GM19099 (cell line): ENCODE measurements around the gene SPAG4.

Experiments
- POLR2A ChIP-seq: IDR thresholded peaks from 3 replicates; pipeline ENCODE4 v1.6.1; 2011; ENCODE audit warnings: low read depth; ENCODE audit not compliant: insufficient read length; ENCODE audit errors: extremely low read depth

The SPAG4 gene

DNA sequence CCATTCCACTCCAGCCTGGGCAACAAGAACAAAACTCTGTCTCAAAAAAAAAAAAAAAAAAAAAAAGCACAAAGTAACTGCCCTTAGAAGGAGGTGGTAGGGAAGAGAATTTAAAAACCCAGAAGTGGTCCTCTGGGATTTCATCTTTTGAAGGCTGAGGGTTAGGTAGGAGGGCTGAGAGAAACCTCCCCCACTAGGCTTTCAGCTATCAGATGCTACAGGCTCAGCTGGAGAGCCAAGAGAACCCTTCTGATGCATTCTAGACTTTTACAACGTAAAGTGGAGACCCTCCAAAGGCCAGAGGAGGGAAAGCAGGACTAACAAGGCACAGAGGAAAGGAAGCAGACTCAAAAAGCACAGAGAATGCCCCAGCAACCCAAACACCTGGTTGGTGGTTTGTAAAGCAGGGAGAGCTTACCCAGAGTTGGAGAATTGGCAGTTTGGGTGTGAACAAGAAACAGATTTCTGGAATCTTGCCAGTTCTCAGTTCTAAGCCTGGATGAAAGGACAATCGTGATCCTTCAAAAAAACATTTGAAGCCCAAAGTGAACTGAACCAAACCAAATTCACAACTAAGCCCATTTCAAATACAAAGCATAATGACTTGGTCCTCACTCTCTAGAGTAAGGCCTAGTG lies 23.2 kb upstream of the SPAG4 start:
- TF ChIP-seq POLR2A, result no peak

DNA sequence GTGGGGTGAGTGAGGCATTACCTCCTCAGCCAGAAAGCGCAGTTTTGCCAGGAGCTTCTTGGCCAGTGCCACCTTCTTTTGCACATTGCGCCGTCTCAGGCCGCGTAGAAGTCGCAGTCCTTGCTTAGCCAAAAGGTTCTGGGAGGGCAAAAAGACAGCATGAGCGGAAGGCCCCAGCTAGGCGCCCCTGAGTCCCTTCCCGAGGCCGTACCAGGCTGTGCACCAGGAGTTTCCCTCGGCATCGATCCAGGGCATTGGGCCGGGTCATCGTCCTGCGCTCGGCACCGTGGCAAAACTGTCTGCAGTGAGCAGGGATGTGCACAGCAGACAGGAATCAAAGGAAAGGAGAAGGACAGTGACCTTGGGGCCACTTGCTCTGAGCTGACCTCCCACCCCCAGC lies 20.2 kb upstream of the SPAG4 start:
- no peak for TF ChIP-seq POLR2A

DNA sequence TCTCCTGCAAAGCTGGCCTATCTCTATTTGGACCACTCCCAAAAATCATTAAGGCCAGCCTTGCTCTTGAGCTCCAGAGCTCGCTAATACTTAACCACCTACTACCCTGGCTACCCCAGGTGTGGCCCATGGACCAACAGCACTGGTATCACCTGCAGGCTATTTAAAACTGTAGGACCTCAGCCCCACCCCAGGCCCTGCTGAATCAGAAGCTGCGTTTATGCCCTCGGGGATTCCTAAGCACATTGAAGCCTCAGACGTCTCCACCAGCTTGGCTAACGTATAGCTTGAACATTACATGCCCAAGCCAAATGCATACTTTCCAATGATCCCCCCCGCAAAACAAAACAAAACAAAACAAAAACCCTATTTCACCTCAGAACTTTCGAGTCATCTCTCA lies 19.7 kb upstream of the SPAG4 start:
- no peak for TF ChIP-seq POLR2A

DNA sequence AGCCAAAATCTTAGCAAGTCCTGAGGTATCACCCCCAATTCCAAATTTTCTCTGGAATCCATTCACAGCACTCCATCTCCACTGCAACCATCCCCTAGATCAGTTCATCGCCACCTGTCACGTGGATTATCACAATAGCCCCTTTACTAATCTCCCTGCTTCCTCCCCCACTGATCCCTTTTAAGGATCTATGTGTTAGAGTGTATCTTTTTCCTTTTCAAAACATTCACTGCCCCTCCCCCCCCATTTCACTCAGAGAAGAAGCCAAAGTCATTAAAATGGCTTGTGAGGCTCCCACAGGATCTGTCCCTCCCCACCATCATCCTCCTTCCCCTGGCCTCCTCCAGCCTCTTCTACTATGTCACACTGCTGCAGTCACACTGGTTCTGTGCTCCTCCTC lies 18.4 kb upstream of the SPAG4 start:
- TF ChIP-seq POLR2A, result no peak

DNA sequence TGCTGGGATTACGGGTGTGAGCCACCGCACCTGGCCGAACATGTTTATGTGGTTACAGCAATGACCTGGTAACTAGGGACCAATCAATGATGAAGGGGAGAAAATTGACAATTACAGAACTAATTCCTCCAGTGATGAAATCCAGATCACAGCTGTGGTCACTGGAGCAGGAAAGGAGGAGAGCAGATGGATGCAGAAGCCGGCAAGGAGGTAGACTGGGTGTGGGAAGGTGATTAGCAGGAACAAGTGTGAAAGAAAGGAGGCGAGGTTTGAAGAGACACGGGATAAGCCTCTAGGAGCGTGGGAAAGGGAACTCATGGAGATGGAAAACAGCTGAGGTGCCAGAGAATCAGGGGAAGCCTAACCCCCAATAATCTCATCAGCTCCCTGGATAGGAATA lies 17.2 kb upstream of the SPAG4 start:
- no peak for TF ChIP-seq POLR2A

DNA sequence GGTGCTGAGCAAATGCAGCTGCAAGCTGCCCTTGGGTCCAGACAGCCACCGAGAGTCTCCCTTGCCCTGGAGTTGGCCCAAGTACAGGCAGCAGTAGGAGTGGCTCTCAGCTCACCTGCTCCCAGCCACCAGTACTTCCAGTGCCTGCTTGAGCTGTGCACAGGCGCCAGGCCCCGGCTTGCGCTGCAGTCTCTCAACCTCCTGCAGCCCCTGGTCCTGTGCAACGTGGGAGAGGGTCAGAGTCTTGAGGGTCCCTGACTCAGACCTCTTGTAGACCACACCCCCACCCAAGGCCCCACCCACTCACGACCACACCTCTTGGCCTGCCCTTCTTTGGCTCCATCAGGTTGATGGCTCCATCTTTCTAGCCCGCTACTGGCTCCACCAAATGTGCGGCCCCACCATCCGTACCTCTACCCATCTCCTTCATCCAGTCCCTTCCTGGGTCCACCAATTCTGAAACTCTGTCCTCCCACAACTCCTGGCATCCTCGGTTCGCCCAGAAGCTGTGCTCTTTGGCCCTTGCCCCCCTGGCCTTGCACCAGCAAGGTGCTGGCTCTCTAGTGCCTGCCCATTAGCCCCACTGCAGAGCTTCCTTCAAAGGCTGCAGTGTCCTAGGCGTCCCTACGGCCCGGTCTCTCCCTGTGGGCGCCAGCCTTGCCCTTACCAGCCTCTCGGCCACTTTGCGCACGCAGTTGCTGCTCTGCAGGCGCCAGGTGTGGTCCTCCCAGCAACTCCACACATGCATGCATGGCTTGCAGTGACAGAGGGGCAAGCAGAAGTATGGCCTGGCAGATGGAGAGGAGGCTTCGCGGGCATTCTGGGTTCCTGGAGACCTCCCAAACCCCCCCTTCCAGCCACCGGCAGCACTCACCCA lies 16.5 kb upstream of the SPAG4 start:
- no peak for TF ChIP-seq POLR2A

DNA sequence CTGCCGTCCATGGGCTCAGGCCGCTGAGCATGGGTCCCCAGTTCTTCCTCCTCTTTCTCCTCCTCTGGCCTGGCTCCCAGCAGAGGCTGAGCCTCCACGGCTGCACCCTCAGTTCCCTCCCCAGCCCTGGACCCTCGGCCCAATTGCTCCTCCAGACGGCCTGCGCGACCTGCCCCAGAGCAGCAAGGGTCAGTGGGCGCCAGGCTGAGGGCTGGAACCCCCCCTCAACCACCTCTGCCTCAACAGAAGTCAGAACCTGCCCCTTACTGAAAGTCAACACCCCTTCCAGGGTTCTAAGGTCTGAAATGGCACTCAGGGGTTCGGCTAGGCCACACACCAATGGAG lies 15.9 kb upstream of the SPAG4 start:
- TF ChIP-seq POLR2A, result no peak

DNA sequence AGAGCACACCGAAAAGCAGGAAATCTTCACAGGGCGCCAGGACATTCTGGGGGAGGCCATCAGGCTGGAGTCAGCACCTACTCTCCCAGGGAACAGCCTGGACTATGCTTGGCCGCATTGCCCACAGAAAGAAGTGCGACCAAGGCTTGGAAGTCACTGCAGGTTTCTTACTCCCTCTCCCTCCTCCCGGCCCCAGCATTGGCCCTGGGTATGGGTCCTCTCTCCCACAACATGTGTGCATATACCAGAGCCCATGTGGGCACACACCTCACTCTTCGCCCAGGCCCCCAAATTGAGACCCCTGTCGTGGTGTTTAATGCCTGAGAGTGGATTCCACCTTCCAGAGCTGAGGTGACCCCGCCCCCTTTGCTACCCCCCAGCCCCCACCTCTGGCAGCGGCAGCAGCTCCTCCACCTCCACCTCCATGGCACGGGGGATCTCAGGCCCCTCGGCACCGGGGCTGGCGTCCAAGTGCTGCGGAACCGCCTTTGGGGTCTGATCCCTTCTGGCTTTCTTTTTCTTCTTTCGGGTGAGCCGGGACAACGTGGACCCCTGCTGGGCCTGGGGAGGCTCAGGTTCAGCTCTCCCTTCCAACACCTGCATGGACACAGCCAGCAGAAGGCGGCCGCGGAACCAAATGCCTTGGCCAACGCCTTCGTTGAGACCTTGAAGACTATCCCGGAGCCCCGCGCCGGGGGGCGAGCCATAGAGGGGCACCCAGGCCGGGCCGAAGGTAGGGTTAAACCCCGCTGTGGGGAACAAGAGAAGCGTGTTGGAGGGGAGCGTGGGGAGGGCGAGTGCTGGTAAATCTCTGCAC lies 15.2 kb upstream of the SPAG4 start:
- TF ChIP-seq POLR2A, result no peak

DNA sequence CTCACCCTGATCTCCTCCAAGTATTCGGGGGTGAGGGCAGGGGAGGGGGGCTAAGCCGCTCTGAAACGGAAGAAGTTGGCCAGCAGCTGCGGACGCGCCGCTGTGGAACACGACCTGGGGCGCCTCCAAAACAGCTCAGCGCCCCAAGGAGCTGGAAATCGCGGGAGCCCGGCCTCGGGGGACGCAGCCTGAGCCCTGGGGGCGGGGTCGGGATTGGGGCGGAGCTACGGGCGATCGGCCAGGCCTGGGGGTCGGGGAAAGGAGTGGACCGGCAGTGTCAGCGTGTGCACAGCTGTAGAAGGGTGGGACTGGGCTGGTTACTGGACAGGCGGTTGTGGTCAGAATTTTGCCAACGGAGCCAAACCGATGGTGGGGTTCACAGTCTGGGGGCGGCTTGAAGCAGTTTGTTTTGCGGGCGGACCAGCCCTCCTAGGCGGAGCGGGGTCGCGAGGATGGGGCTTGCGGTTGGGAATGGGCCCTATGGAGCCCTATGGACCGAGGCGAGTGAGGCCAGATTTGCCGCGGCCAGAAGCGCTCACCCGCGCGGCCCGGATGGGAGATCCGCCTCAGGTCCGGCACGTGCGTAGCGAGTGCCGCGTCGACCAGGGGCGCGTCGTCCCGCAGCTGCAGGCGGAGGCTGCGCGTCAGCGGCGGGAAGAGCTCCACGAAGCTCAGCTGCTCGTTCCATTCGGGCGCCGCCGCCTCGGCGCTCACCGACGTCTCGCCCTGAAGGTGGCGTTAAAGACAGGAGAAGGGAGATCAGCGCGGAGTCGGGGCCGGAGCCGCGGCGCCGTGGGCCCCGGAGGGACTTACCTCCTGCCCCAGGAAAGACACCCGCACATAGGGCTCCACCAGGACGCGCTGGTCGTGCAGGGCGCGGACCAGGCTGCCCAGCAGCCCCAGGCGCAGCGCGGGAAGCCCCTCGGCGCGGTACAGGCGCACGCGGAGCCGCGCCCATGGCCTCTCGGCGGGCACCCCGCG lies 14.3 kb upstream of the SPAG4 start:
- TF ChIP-seq POLR2A, result no peak

DNA sequence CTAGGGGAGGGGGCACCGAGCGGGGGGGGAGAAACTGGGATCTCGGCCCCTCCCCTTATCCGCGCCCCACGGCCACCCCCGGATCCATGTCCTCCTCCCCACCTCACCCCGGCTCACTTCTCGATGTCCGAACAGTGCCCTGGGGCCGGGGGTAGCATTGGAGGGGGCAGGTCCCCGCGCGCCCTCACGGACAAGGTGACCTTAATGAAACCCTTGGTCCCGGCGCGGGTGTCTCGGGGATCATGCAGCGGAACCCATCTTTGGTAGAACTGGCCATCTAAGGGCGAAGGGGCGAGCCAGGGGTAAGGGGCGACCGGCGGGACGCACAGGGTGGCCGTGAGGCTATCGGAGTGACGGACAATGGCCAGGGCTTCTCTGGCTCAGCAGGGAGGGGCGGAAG lies 13.6 kb upstream of the SPAG4 start:
- no peak for TF ChIP-seq POLR2A

DNA sequence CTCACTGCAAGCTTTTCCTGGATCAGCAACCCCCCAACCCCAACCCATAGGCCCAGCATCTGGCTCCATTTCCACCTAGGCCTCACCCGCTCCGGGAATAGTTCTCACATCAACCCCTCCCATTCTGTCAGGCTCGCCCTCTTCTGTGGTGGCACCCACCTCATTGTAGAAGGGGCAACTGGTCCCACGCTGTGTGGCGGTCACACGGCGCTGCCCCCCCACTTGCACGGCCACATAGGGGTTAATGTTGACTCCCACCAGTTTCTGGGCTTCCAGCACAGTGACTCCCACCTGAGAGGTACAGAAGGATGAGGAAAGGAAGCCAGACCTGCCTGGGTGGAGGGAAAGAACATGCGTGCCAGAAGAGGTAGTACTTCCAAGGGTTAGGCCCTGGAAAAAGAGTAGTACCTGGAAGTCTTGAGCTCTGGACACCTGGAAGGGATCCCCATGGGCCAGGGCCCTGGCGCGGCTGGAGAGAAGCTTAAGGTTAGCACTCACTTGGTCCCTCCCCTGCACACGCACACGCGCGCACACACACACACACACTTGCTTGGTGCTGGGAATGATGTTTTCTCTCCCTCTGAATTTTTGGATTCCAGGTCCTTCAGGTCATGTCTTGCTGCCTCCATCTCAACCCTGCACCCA lies 12.7 kb upstream of the SPAG4 start:
- TF ChIP-seq POLR2A, result no peak

DNA sequence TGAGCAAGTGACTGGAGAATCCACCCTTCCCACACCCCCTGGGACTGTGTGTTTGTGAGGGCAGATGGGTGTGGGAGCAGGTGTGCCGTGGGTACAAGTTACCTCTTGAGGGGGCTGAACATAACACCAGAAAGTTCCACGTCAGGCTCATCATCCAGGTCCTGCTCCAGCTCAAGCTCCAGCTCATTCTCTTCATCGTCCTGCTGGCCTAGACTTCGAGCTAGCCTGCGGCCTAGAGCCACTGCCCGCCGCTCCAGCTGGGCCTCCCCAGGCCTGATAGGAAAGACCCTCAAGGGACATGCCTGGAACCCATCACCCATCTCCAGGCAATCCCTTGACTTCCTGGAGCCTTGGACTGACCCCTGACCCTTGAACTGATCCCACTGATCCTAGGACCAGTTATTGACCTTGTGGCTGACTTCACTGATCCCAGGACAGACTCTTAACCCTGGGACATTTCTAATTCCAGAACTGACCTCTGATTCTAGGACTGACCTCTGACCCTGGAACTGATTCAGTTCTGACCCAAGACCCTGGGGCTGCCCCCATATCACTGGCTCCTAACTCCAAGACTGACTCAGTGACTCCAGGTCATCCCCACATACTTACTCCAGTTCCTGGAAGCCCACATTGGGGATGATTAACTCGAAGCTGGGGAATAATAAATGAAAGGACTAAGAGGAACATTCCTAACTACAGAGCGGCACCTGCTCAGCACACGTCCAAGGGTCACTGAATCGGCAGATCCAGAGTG lies 11.8 kb upstream of the SPAG4 start:
- TF ChIP-seq POLR2A, result no peak

DNA sequence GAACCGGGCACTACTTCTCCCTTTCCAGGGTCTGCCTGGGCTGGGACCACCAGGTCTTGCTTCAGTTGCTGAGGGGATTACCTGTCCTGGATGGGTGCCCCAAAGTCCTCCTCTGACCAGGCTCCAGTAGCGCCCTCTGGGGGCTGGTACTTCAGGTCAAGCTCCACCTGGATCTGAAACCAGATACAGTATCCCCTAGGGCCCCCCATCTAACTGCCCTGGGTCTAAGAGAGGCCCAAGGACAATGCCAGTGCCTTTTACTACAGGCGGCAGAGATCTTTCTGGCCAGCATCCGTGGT lies 11.2 kb upstream of the SPAG4 start:
- TF ChIP-seq POLR2A, result no peak

DNA sequence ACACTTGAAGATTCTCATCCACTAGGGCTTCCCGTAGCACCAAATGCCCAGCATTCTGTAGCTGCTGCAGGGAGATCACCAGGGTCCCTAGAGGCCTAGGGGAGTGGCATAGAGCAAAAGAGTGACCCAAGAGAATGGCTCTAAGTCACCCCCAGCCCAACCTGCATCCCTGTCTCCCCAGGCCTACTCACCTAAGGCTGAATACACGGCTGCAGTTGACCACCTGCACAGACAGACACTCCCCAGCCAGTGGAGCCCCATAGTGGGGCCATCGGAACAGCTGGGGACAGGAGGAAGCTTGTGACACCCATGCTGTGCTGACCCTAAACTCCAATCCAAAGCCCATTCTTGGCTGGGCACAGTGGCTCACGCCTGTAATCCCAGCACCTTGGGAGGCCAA lies 9.5 kb upstream of the SPAG4 start:
- no peak for TF ChIP-seq POLR2A
